Posterior vena cava (tissue), 2 donors: ENCODE measurements around the gene KCNG2. TPM values are rescaled to one million over a fixed set of nuclear protein-coding genes. Genes with fewer than 3 reads are reported as not detected.
A peak's percentile ranks its signal among the peaks of the same experiment; 100 is the strongest.

ENCODE experiments used
- DNase-seq: peaks from one replicate; pipeline ENCODE4 v3.0.0-alpha.2; 2020; ENCODE audit warnings: low spot score
- intact Hi-C, 2 donors: fragments of 100-400 bp; cut with DNase I; formaldehyde crosslinking; loops; one replicate each; pipeline versions ENCODE4 v1.14.1 to v1.14.2; 2022 to 2023
- total RNA-seq, 2 donors: library from RNA; stranded (reverse); fragmentation: NEBNext Ultra II Directional; extraction: Animal tissue kit (Norgen Biotek cat#: 25700); gene quantifications; one replicate each; pipeline ENCODE4 v1.2.1, GENCODE V29; 2021
- donor health status: DM: yes; HTN: yes; CAD: no.
- donor health status: DM: yes; HTN: yes; CAD: no.

Gene KCNG2
- total RNA-seq, 2 donors from 2014 or later, result 0.38 to 0.56 TPM

- peak; percentile 32 for DNase-seq
- intact Hi-C loops, result no loop called here
These were observed 32.1 kb upstream of the KCNG2 start for GRCh38 chr18:79765491-79766245.

GRCh38 chr18:79766308-79766707, 31.4 kb upstream of the KCNG2 start:
- intact Hi-C loops, result no loop called here
- DNase-seq, result peak; percentile 66

GRCh38 chr18:79768745-79769144, 29.0 kb upstream of the KCNG2 start:
- DNase-seq, result no peak
- intact Hi-C loops, result no loop called here

- DNase-seq, result peak; percentile 76
- intact Hi-C loops, result no loop called here
These were observed 27.8 kb upstream of the KCNG2 start for GRCh38 chr18:79769698-79770500.

- intact Hi-C loops, result no loop called here
- DNase-seq, result peak; percentile 63
These were observed 27.3 kb upstream of the KCNG2 start for GRCh38 chr18:79770501-79770815.

GRCh38 chr18:79770826-79771225, 26.9 kb upstream of the KCNG2 start:
- intact Hi-C loops, result no loop called here
- no peak for DNase-seq

GRCh38 chr18:79771446-79772107, 26.2 kb upstream of the KCNG2 start:
- peak; percentile 66 for DNase-seq
- intact Hi-C loops, result no loop called here

- DNase-seq, result peak; percentile 66
- intact Hi-C loops, result no loop called here
These were observed 25.5 kb upstream of the KCNG2 start for GRCh38 chr18:79772108-79772864.

- intact Hi-C loops, result no loop called here
- peak; percentile 54 for DNase-seq
These were observed 24.7 kb upstream of the KCNG2 start for GRCh38 chr18:79772865-79773696.

- DNase-seq, result peak; percentile 65
- intact Hi-C loops, result no loop called here
These were observed 23.6 kb upstream of the KCNG2 start for GRCh38 chr18:79774111-79774510.

- DNase-seq, result peak; percentile 62
- intact Hi-C loops, result no loop called here
These were observed 22.1 kb upstream of the KCNG2 start for GRCh38 chr18:79775441-79776221.

GRCh38 chr18:79776674-79777073, 21.1 kb upstream of the KCNG2 start:
- intact Hi-C loops, result no loop called here
- DNase-seq, result no peak

GRCh38 chr18:79778291-79778791, 19.4 kb upstream of the KCNG2 start:
- DNase-seq, result peak; percentile 79
- intact Hi-C loops, result no loop called here

GRCh38 chr18:79779021-79779699, 18.6 kb upstream of the KCNG2 start:
- intact Hi-C loops, result no loop called here
- DNase-seq, result peak; percentile 49

- intact Hi-C loops, result no loop called here
- DNase-seq, result peak; percentile 74
These were observed 18.0 kb upstream of the KCNG2 start for GRCh38 chr18:79779700-79780190.

- DNase-seq, result peak; percentile 58
These were observed 17.2 kb upstream of the KCNG2 start for GRCh38 chr18:79780547-79780946.

GRCh38 chr18:79781331-79781941, 16.3 kb upstream of the KCNG2 start:
- peak; percentile 66 for DNase-seq
- intact Hi-C loops, result no loop called here

More at GRCh38 chr18:79780547-79780946, 17.2 kb upstream of the KCNG2 start:
- intact Hi-C loops, result no loop called here
